Lower leg skin (tissue), 4 donors: ENCODE results near the gene GABRG3. TPM values are rescaled to one million over a fixed set of nuclear protein-coding genes. Genes with fewer than 3 reads are reported as not detected.

Source experiments
- DNase-seq, 2 donors: peaks; one replicate each; pipeline ENCODE4 v3.0.0-alpha.2; 2019; ENCODE audit warnings: low spot score in 2 of 2
- H3K4me3 ChIP-seq: fragments of 200-600 bp; sonication (generic); 2 replicates; pipeline ENCODE4 v1.5.1; 2017; ENCODE audit warnings: mild to moderate bottlenecking, low read depth; ENCODE audit not compliant: poor library complexity, severe bottlenecking
- CTCF ChIP-seq, 3 donors: fragments of 450-650 bp; IDR thresholded peaks; one replicate each; pipeline ENCODE4 v1.5.1; 2016; ENCODE audit warnings: antibody characterized with exemption in 3 of 3, mild to moderate bottlenecking in 3 of 3, moderate library complexity in 2 of 3
- POLR2A ChIP-seq, 2 donors: fragments of 450-650 bp; IDR thresholded peaks; one replicate each; pipeline ENCODE4 v1.6.1; 2016 to 2017; ENCODE audit warnings: antibody characterized with exemption in 2 of 2, mild to moderate bottlenecking in 1 of 2, moderate library complexity in 1 of 2
- WGBS, 2 donors: methylation state at CpG; one replicate each; pipeline ENCODE4 v1.1.5; 2018; 5-methylcytosine and 5-hydroxymethylcytosine counted together
- intact Hi-C: fragments of 100-400 bp; cut with DNase I; formaldehyde crosslinking; loops from one replicate; pipeline ENCODE4 v1.15.0; 2023; ENCODE audit warnings: low total_unique reads
- total RNA-seq, 4 donors: library from RNA; depleted of rRNA; stranded (reverse); fragments of >200 nt; gene quantifications; one replicate each; pipeline ENCODE4 v1.1.0, GENCODE V29; 2016

Gene GABRG3
- total RNA-seq, 4 donors from 2014 or later: 0.12 to 0.49 (median 0.25) TPM

- H3K4me3 ChIP-seq: no peak overlapping the region
- TF ChIP-seq CTCF (IDR thresholded peaks at IDR 0.05) (no peak), POLR2A (IDR thresholded peaks at IDR 0.05) (no peak)
- 78 to 86% methylated on average over 15 of the region's 15 CpGs for WGBS, 2 donors
- intact Hi-C loops: no loop called here
- no peak for DNase-seq
These were observed 300.3 kb downstream of the GABRG3 start for GRCh38 chr15:27271258-27271657.

GRCh38 chr15:27272427-27272826 lies 301.4 kb downstream of the GABRG3 start:
- H3K4me3 ChIP-seq: no peak overlapping the region
- TF ChIP-seq CTCF (IDR thresholded peaks at IDR 0.05): no peak
- no peak for TF ChIP-seq POLR2A (IDR thresholded peaks at IDR 0.05)
- intact Hi-C loops: no loop called here
- no peak for DNase-seq

GRCh38 chr15:27273506-27273905 lies 302.5 kb downstream of the GABRG3 start:
- intact Hi-C loops: no loop called here
- H3K4me3 ChIP-seq: no peak overlapping the region
- no peak for DNase-seq
- TF ChIP-seq CTCF (IDR thresholded peaks at IDR 0.05) (no peak), POLR2A (IDR thresholded peaks at IDR 0.05) (no peak)
- WGBS, 2 donors: 89% methylated on average over 3 of the region's 3 CpGs

GRCh38 chr15:27278761-27279160 lies 307.8 kb downstream of the GABRG3 start:
- intact Hi-C loops: no loop called here
- WGBS, 2 donors: 45 to 56% methylated on average over 3 of the region's 3 CpGs
- TF ChIP-seq CTCF (IDR thresholded peaks at IDR 0.05) (no peak), POLR2A (IDR thresholded peaks at IDR 0.05) (no peak)
- DNase-seq: no peak
- H3K4me3 ChIP-seq: no peak overlapping the region

GRCh38 chr15:27292641-27293040 lies 321.7 kb downstream of the GABRG3 start:
- 84 to 85% methylated on average over 3 of the region's 3 CpGs for WGBS, 2 donors
- H3K4me3 ChIP-seq: no peak overlapping the region
- intact Hi-C loops: no loop called here
- TF ChIP-seq POLR2A (IDR thresholded peaks at IDR 0.05) (no peak), CTCF (IDR thresholded peaks at IDR 0.05) (no peak)
- no peak for DNase-seq

GRCh38 chr15:27293607-27294006 lies 322.6 kb downstream of the GABRG3 start:
- WGBS, 2 donors: 86 to 91% methylated on average over 1 of the region's 1 CpG
- DNase-seq: no peak
- H3K4me3 ChIP-seq: no peak overlapping the region
- intact Hi-C loops: no loop called here
- TF ChIP-seq CTCF (IDR thresholded peaks at IDR 0.05): no peak
- no peak for TF ChIP-seq POLR2A (IDR thresholded peaks at IDR 0.05)
